Measurements from ENCODE around the gene OR1Q1.
"Not testable (repeated sequence)": the region's sequence is repeated elsewhere in the genome, so short reads cannot be mapped to it uniquely, and the experiment has no call there.

Gene OR1Q1

GRCh38 chr9:122614362-122614761 is at the start of gene OR1Q1:
TSS of gene OR1Q1 (plus strand) at chr9:122614738. CDS start at chr9:122614738, 0 bp downstream.
- DNase-seq: no peak

GRCh38 chr9:122567901-122568300 is 46.6 kb upstream of the OR1Q1 start:
- DNase-seq: no peak

GRCh38 chr9:122572456-122572855 is 42.1 kb upstream of the OR1Q1 start:
- no peak for DNase-seq

- no peak for DNase-seq
Observed at GRCh38 chr9:122579874-122580273, 34.7 kb upstream of the OR1Q1 start.

- no peak for DNase-seq
Observed at GRCh38 chr9:122580360-122580759, 34.2 kb upstream of the OR1Q1 start.

GRCh38 chr9:122583284-122583683 is 31.3 kb upstream of the OR1Q1 start, which contains the start of gene OR1L8:
TSS of gene OR1L8 (minus strand) at chr9:122583384. CDS start at chr9:122568477, 14,907 bp downstream.
- DNase-seq: not testable (repeated sequence)

GRCh38 chr9:122605691-122606090 is 8.8 kb upstream of the OR1Q1 start:
- no peak for DNase-seq

- DNase-seq: no peak
Observed at GRCh38 chr9:122606587-122606986, 8.0 kb upstream of the OR1Q1 start.

- no peak for DNase-seq
Observed at GRCh38 chr9:122609804-122610203, 4.7 kb upstream of the OR1Q1 start.

GRCh38 chr9:122619996-122620395 is 5.5 kb downstream of the OR1Q1 start:
- DNase-seq: no peak

GRCh38 chr9:122642226-122642625 is 27.7 kb downstream of the OR1Q1 start:
- DNase-seq: no peak

GRCh38 chr9:122656378-122656777 is 41.8 kb downstream of the OR1Q1 start:
- no peak for DNase-seq

- DNase-seq: no peak
Observed at GRCh38 chr9:122657527-122657926, 43.0 kb downstream of the OR1Q1 start, which contains the start of gene OR1B1. TSS of gene OR1B1 (minus strand) at chr9:122657627.

- no peak for DNase-seq
Observed at GRCh38 chr9:122661416-122661815, 46.9 kb downstream of the OR1Q1 start, which contains the start of gene OR1L1. TSS of gene OR1L1 (plus strand) at chr9:122661716. CDS start at chr9:122661716, 0 bp downstream.

Data from MV-4-11 (cell line).